Measurements from ENCODE around the gene NELL1.

- TF ChIP-seq, protein P1, sequence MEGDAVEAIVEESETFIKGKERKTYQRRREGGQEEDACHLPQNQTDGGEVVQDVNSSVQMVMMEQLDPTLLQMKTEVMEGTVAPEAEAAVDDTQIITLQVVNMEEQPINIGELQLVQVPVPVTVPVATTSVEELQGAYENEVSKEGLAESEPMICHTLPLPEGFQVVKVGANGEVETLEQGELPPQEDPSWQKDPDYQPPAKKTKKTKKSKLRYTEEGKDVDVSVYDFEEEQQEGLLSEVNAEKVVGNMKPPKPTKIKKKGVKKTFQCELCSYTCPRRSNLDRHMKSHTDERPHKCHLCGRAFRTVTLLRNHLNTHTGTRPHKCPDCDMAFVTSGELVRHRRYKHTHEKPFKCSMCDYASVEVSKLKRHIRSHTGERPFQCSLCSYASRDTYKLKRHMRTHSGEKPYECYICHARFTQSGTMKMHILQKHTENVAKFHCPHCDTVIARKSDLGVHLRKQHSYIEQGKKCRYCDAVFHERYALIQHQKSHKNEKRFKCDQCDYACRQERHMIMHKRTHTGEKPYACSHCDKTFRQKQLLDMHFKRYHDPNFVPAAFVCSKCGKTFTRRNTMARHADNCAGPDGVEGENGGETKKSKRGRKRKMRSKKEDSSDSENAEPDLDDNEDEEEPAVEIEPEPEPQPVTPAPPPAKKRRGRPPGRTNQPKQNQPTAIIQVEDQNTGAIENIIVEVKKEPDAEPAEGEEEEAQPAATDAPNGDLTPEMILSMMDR (IDR thresholded peaks at IDR 0.05), result no peak
- no peak for TF ChIP-seq POLR2AphosphoS5 (IDR thresholded peaks at IDR 0.05; ENCODE audit: low read depth, low read length)
- no peak for TF ChIP-seq SIN3A (IDR thresholded peaks at IDR 0.05; ENCODE audit: borderline replicate concordance, insufficient read depth, low read depth, low read length)
- no peak for TF ChIP-seq REST (IDR thresholded peaks at IDR 0.05; ENCODE audit: insufficient read depth in 1 of 2, low read depth in 2 of 2, low read length in 1 of 2)
Observed at GRCh38 chr11:21460082-21460481, 790.7 kb downstream of the NELL1 start.
